SJCRH30 (cell line): ENCODE results near the gene STXBP5L. TPM values are rescaled to one million over a fixed set of nuclear protein-coding genes. Genes with fewer than 3 reads are reported as not detected.
"Not testable (repeated sequence)": the region's sequence is repeated elsewhere in the genome, so short reads cannot be mapped to it uniquely, and the experiment has no call there.

Experiments
- DNase-seq, 2 experiments: peaks; one replicate each; pipeline ENCODE4 v3.0.0-alpha.2; 2015 to 2020
- H3K27ac ChIP-seq: fragments of 250-450 bp; sonication (Bioruptor Pico); 2 replicates; pipeline ENCODE4 v1.5.1; 2020; ENCODE audit warnings: mild to moderate bottlenecking, moderate library complexity
- H3K27me3 ChIP-seq: fragments of 250-450 bp; sonication (Bioruptor Pico); 2 replicates; pipeline ENCODE4 v1.5.1; 2020; ENCODE audit warnings: mild to moderate bottlenecking, moderate library complexity
- H3K36me3 ChIP-seq: fragments of 250-450 bp; sonication (Bioruptor Pico); 2 replicates; pipeline ENCODE4 v1.5.1; 2020; ENCODE audit warnings: mild to moderate bottlenecking, moderate library complexity
- H3K4me1 ChIP-seq: fragments of 250-450 bp; sonication (Bioruptor Pico); 2 replicates; pipeline ENCODE4 v1.5.1; 2020; ENCODE audit warnings: mild to moderate bottlenecking, moderate library complexity
- H3K4me3 ChIP-seq: fragments of 250-450 bp; sonication (Bioruptor Pico); 2 replicates; pipeline ENCODE4 v1.5.1; 2020; ENCODE audit warnings: mild to moderate bottlenecking, moderate library complexity
- H3K9me3 ChIP-seq: fragments of 250-450 bp; sonication (Bioruptor Pico); replicated peaks from 2 replicates; pipeline ENCODE4 v1.5.1; 2020; ENCODE audit warnings: mild to moderate bottlenecking, moderate library complexity
- total RNA-seq: library from RNA; depleted of rRNA; stranded (reverse); fragments of >200 nt; shearing (Covaris generic); gene quantifications from 2 replicates; pipeline ENCODE4 v1.2.3, GENCODE V29; 2014

Gene STXBP5L
- total RNA-seq, 1 experiment from 2014 or later, result 1.3 TPM

DNA sequence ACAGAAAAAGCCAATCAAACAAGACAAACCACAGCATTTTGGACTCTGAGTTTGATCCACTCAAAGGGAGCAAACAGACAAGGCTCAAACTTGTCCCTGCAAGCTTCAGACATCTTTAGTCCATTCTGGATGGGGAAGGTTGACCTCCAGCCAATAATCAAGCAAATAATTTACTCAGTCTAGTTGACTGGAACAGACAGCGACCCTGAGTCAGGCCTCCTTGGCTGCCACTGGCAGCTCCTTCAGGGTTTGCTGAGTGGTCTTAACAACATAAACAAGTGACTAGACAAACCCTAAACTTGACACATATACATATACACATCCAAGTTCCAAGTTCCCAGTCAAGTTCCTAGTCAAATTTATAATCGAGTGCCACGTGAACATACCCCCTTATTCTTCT lies 323.9 kb downstream of the STXBP5L start:
- Histone ChIP-seq H3K4me3 (no peak overlapping the region), H3K36me3 (no peaks in the 10 kb centered on the region), H3K9me3 (no peaks in the 10 kb centered on the region), H3K27me3 (no peaks in the 10 kb centered on the region), H3K27ac (no peak overlapping the region), H3K4me1 (no peaks in the 10 kb centered on the region)
- no peak for DNase-seq

DNA sequence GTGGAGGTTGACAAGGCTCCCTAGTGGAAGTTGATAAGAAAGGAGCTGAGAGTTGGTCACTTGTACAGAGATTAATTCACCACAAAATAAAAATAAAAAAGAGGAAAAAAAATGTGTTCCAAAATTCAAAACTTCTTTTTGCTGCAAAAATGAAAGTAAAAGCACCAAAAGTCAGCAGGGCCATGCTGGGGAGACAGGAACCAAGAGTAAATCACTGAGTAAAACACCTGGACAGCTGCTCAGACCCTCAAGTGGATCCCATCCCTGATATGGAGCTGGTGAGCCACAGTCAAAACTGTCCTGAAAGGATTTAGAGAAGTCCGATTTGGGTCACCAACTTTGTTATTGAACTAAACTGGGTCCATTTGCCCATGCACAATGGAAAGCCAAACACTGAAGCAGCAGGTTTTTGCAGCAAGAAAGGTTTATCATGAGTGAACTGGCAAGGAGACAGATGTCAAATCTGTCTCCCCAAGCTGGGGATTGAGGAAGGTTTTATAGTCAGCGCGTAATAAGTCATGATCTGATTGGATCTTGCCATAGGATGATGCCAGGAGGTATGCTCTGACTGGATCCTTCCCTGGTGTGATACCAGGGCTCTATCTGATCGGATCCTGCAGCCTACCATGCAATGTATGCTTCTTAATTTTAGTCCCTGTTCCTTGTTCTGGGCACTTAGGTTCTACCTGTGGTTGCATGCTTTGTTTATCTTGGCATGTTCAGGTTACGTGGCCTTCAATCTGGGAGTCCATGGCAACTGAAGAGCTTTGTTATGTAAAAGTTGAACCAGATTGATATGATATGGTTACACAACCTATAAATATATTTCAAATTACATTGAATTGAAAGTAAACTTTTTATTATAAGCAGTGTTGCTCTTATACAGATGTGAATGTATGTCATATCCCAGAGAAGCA lies 324.6 kb downstream of the STXBP5L start:
- Histone ChIP-seq H3K36me3 (no peaks in the 10 kb centered on the region), H3K27me3 (no peaks in the 10 kb centered on the region), H3K4me1 (no peaks in the 10 kb centered on the region), H3K9me3 (no peaks in the 10 kb centered on the region), H3K4me3 (no peak overlapping the region), H3K27ac (no peak overlapping the region)
- no peak for DNase-seq

DNA sequence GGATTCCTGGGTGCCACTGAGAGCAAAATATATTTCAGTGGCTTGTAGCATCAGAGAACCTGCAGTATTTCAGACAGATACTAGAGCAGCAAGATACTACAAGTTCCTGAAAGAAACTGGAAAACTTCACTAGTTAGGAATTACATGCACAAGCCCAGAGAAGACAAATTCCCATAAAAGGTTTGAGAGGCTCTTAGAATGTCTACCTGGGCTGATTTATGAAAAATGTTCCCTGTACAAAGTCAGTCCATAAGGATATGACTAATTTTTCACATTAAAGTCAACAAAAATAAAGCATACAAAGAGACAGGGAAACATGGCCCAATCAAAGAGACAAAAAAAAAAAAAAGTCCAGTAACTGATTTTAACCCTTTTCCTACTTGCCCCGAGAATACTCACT lies 335.2 kb downstream of the STXBP5L start:
- no peak for DNase-seq
- H3K9me3 ChIP-seq, result no peaks in the 10 kb centered on the region
- H3K4me3 ChIP-seq, result no peak overlapping the region
- H3K27ac ChIP-seq, result no peak overlapping the region
- H3K36me3 ChIP-seq, result no peaks in the 10 kb centered on the region
- no peaks in the 10 kb centered on the region for H3K4me1 ChIP-seq
- H3K27me3 ChIP-seq, result no peaks in the 10 kb centered on the region

DNA sequence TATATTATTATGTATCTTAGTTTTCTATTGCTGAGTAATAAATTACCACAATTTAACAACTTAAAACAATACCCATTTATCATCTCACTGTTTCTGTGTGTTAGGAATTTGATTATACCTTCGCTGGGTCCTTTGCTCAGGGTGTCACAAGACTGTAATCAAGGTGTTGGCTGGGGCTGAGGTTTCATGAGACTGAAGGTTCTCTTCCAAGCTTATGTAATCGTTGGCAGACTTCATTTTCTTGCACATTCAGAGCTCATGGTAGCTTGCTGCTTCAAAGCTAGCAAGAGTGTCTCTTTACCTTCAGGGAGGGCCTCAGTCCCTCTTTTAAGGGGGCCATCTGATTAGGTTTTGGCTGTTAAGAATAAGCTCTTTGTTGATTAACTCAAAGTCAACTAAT lies 344.7 kb downstream of the STXBP5L start:
- no peak overlapping the region for H3K4me3 ChIP-seq

DNA sequence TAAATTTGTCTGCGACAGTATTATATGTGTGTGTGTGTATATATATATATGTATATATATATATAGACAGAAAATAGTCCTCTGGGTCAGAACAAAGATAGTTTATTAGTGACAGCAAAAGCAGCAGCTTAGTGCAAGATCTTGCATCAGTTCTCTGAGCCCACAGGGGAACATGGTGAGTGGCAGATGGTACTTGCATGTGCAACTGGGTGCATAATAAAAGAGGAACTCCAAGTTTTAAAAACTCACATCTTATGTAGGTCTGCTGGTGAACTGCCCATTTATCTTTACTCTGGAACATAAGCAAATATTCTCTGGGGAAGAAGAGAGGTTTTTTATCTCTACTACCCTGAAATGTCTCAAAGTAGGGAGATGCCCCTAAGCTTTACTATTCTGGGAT lies 361.4 kb downstream of the STXBP5L start:
- Histone ChIP-seq H3K36me3 (no peaks in the 10 kb centered on the region), H3K9me3 (peaks cover 5% of the 10 kb centered on the region; the same call in 1 of the 2 replicates), H3K4me1 (no peaks in the 10 kb centered on the region), H3K27me3 (no peaks in the 10 kb centered on the region), H3K4me3 (no peak overlapping the region), H3K27ac (no peak overlapping the region)
- DNase-seq, result no peak

More for the DNA sequence above, 344.7 kb downstream of the STXBP5L start:
- no peaks in the 10 kb centered on the region for H3K27me3 ChIP-seq
- H3K9me3 ChIP-seq, result no peaks in the 10 kb centered on the region
- H3K4me1 ChIP-seq, result no peaks in the 10 kb centered on the region
- DNase-seq, result no peak
- no peaks in the 10 kb centered on the region for H3K36me3 ChIP-seq
- no peak overlapping the region for H3K27ac ChIP-seq

DNA sequence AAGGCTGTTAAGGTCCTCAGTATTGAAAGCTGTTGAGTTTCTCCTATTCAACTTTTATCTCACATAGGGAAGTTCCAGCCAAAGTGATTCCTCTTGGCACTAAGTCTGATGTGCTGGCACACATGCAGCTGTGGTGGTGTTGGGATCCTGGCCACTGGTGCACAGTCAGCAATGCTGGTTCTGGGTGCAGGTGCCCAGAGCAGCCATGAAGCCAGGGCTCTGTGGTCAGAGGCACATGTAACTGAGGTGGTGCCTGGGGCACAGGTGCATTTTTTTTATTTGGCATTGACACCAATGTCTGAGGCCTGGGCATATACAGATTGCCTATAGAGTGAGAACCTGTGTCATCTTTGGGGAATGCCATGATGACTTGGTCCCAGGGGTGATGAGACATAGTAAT lies 366.4 kb downstream of the STXBP5L start:
- H3K27me3 ChIP-seq, result no peaks in the 10 kb centered on the region
- H3K9me3 ChIP-seq, result peaks cover 5% of the 10 kb centered on the region; the same call in 1 of the 2 replicates
- no peaks in the 10 kb centered on the region for H3K36me3 ChIP-seq
- no peak overlapping the region for H3K4me3 ChIP-seq
- no peak for DNase-seq
- no peak overlapping the region for H3K27ac ChIP-seq
- H3K4me1 ChIP-seq, result no peaks in the 10 kb centered on the region

DNA sequence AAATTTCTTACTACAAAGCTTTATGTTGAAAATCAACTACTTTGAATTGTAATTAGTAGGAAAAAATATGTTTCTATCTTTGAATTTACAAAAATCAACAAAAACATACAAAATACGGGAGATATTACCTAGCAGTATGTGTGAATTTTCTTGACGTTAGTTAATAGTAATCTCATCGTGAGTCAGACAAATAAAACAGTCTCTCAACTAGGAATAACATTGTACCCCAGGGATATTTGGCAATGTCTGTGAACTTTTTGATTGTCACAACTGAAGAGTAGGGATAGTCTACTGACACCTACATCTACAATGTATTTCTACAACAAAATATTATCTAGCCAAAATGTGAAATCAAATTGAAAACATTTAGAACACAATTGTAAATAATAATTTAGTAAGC lies 387.4 kb downstream of the STXBP5L start:
- DNase-seq, result no peak
- Histone ChIP-seq H3K27me3 (no peaks in the 10 kb centered on the region), H3K9me3 (no peaks in the 10 kb centered on the region), H3K4me1 (no peaks in the 10 kb centered on the region), H3K4me3 (no peak overlapping the region), H3K27ac (no peak overlapping the region), H3K36me3 (no peaks in the 10 kb centered on the region)

DNA sequence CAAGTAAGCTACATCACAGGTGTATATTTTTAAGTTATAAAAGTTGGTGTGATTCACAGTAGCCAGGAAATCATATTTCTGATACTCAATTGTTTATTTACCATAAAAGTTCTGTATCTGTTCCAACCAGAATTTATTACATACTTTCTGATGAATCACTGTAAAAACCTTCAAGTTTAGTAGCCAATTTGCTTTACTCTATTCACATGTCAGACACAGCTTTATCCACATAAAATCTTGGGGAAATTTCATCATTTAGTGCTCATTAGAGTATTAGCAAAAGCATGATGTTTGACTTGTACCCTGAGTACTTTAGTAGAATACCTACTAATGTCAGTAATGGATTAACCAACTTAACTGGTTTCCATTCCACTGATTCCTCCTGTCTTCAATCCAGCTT lies 388.0 kb downstream of the STXBP5L start:
- H3K27me3 ChIP-seq, result no peaks in the 10 kb centered on the region
- H3K27ac ChIP-seq, result no peak overlapping the region
- no peak overlapping the region for H3K4me3 ChIP-seq
- no peaks in the 10 kb centered on the region for H3K9me3 ChIP-seq
- no peaks in the 10 kb centered on the region for H3K4me1 ChIP-seq
- no peaks in the 10 kb centered on the region for H3K36me3 ChIP-seq
- DNase-seq, result no peak

DNA sequence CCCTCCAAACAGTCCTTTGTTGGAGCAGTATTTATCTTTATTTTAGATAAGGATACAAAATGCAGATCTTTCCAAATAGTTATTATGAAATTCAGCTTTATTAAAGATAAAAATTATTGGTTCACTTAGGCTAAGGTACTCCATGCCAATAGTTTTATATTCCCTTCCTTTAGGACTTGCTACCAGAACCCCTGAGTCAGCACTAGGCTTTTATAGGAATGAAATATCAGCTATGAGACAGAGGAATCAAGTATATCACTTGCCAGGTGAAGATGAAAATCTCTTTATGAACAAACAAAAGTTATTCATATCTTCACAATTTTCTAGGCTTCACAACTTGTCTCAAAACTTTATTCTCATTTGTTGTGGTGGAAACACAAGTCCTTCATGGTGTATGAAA lies 416.3 kb downstream of the STXBP5L start:
- H3K27ac ChIP-seq, result no peak overlapping the region
- H3K4me3 ChIP-seq, result no peak overlapping the region
- no peaks in the 10 kb centered on the region for H3K36me3 ChIP-seq

DNA sequence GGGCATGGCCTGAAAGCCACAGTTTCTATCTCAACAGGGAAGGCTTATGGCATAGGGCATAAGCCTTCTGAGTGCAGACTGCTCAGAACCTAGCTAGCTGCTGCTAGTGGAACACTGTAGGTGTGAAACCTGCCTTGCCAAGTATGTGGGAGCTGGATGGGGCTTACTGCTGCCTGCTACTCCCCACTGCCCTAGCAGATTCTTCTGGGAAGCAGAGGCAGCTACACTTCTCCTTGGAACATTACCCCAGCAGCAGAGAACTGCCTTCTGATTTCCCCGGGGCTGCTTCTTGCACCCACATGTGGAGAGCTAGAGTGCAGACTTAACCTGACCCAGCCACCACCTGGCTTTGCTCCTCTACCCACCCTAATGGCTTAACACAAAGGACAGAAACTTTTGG lies 422.1 kb downstream of the STXBP5L start:
- Histone ChIP-seq H3K4me1 (no peaks in the 10 kb centered on the region), H3K27me3 (no peaks in the 10 kb centered on the region), H3K4me3 (no peak overlapping the region), H3K9me3 (no peaks in the 10 kb centered on the region), H3K36me3 (no peaks in the 10 kb centered on the region), H3K27ac (no peak overlapping the region)
- no peak for DNase-seq

More for the DNA sequence above, 416.3 kb downstream of the STXBP5L start:
- H3K27me3 ChIP-seq, result no peaks in the 10 kb centered on the region
- no peaks in the 10 kb centered on the region for H3K9me3 ChIP-seq
- DNase-seq, result no peak
- no peaks in the 10 kb centered on the region for H3K4me1 ChIP-seq

DNA sequence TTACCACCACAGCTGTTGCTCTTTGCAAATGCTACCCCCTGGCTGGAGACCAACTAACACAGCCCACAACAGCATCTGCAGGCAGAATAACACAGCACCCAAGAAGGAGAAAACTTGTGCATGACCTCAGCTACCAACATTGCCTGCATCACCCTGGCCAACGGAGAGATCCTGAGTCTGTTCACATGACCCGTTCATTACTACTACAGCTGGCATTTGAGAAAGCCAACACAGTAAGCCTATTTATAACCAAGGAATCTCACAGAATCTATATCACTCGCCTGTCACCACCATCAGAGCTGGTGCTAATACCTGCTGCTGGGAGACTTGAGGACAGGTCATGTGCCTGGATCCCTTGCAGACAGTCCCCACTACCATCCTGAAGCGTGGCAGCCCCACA lies 422.6 kb downstream of the STXBP5L start:
- H3K9me3 ChIP-seq, result no peaks in the 10 kb centered on the region
- no peaks in the 10 kb centered on the region for H3K27me3 ChIP-seq
- no peaks in the 10 kb centered on the region for H3K36me3 ChIP-seq
- H3K4me3 ChIP-seq, result no peak overlapping the region
- no peak overlapping the region for H3K27ac ChIP-seq
- peak; percentile 4 to 6 for DNase-seq
- no peaks in the 10 kb centered on the region for H3K4me1 ChIP-seq

DNA sequence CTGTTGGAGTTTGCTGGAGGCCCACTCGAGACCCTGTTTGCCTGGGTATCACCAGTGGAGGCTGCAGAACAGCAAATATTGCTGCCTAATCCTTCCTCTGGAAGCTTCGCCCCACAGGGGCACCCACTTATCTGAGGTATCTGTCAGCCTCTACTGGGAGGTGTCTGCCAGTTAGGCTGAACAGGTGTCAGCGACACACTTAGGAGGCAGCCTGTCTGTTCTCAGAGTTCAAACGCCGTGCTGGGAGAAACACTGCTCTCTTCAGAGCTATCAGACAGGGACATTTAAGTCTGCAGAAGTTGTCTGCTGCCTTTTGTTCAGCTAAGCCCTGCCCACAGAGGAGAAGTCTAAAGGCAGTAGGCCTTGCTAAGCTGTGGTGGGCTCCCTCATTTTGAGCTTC lies 448.0 kb downstream of the STXBP5L start:
- H3K27ac ChIP-seq, H3K4me1 ChIP-seq, H3K9me3 ChIP-seq, H3K36me3 ChIP-seq, H3K4me3 ChIP-seq, H3K27me3 ChIP-seq, DNase-seq: not testable (repeated sequence)

DNA sequence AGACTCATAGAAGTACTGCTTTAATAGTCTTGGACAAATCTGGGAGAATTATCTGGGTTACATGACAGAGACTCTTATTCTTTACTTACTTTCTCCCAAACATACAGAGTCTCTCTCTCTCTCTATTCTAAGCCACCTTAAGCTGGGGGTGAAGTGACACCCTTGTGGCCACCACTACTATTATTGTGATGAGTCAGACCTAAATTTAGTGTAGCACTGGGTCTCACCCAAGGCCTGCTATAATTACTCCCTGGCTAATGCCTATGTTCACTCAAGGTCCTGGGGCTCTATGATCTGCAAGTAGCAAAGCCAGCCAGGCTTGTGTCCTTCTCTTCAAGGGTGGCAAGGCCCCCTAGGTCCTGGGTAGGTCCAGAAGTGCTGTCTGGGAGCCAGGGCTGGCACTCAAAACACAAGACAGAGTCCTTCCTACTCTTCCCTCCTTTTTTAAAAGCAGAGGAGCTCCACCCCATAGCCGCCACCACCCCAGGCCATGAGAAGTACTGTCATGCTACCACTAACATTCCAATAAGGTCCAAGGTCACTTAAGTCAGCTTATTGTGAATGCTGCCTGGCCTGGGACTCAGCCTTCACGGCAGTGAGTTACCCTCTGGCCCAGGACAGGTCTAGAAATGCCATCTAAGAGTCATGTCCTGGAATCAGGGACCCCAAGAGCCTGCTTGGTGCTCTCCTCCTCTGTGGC lies 454.2 kb downstream of the STXBP5L start:
- H3K9me3 ChIP-seq, result no peaks in the 10 kb centered on the region
- H3K4me3 ChIP-seq, result no peak overlapping the region
- H3K27me3 ChIP-seq, result no peaks in the 10 kb centered on the region
- H3K36me3 ChIP-seq, result no peaks in the 10 kb centered on the region
- no peak overlapping the region for H3K27ac ChIP-seq
- H3K4me1 ChIP-seq, result no peaks in the 10 kb centered on the region
- no peak for DNase-seq

DNA sequence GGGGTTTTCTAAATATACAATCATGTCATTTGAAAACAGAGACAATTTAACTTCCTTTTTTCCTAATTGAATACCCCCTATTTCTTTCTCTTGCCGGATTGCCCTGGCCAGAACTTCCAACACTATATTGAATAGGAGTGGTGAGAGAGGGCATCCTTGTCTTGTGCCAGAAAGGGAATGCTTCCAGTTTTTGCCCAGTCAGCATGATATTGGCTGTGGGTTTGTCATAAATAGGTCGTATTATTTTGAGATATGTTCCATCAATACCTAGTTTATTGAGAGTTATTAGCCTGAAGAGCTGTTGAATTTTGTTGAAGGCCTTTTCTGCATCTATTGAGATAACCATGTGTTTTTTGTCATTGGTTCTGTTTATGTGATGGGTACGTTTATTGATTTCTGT lies 480.3 kb downstream of the STXBP5L start:
- not testable (repeated sequence) for H3K4me1 ChIP-seq, H3K4me3 ChIP-seq, DNase-seq, H3K9me3 ChIP-seq, H3K36me3 ChIP-seq, H3K27ac ChIP-seq, H3K27me3 ChIP-seq

DNA sequence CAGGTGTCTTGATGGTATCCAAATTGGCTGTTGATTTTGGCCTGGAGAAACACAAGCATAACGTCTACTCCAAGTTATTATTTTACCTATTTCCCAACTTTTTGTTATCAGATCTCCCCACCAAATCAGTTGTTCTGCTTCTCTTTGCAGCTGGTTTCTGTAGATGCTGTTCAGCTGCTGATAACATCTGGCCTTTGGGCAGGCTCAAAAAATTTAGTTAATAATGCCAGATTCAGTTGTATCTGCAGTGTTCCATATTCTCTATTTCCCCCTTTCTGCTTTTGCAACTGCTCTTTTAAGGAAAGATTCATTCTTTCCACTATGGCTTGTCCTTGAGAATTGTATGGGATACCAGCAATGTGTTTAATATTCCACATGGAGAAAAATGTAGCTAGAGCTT lies 488.0 kb downstream of the STXBP5L start:
- H3K36me3 ChIP-seq, H3K4me1 ChIP-seq, H3K4me3 ChIP-seq, DNase-seq, H3K9me3 ChIP-seq, H3K27ac ChIP-seq, H3K27me3 ChIP-seq: not testable (repeated sequence)
